Measurements from ENCODE around the gene RIIAD1.
"Not testable (repeated sequence)": the region's sequence is repeated elsewhere in the genome, so short reads cannot be mapped to it uniquely, and the experiment has no call there.

Gene RIIAD1

DNA sequence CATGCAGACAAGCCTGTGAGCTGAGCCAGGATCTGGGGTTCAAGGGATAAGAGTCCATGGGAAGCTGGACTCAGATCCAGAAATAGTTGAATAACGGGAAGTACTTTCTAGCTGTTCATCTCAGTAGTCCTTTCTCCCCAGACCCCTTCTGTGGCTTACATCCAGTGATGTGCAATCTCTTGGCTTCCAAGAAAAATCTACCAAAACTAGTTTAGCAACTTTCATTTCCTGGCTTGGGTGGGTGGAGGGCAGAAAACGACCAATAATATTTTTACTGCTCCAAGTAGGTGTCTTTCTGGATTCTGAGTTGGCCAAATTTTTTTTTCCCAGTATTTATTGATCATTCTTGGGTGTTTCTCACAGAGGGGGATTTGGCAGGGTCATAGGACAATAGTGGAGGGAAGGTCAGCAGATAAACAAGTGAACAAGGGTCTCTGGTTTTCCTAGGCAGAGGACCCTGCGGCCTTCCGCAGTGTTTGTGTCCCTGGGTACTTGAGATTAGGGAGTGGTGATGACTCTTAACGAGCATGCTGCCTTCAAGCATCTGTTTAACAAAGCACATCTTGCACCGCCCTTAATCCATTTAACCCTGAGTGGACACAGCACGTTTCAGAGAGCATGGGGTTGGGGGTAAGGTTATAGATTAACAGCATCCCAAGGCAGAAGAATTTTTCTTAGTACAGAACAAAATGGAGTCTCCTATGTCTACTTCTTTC, 47.2 kb downstream of the RIIAD1 start:
- not testable (repeated sequence) for H3K4me1 Mint-ChIP-seq (ENCODE audit: low read depth in 2 of 2); ATAC-seq (replicated peaks); H3K4me3 Mint-ChIP-seq; H3K27me3 Mint-ChIP-seq; H3K36me3 Mint-ChIP-seq (ENCODE audit: insufficient read depth); H3K9me3 Mint-ChIP-seq; H3K27ac Mint-ChIP-seq; DNase-seq

DNA sequence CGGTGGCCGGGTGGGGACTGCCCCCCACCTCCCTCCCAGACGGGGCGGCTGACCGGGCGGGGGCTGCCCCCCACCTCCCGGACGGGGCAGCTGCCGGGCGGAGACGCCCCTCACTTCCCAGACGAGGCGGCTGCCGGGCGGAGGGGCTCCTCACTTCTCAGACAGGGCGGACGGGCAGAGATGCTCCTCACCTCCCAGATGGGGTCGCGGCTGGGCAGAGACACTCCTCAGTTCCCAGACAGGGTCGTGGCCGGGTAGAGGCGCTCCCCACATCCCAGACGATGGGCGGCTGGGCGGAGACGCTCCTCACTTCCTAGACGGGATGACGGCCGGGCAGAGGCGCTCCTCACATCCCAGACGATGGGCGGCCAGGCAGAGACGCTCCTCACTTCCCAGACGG, 47.9 kb downstream of the RIIAD1 start:
- ATAC-seq (replicated peaks); H3K4me3 Mint-ChIP-seq; DNase-seq; H3K4me1 Mint-ChIP-seq (ENCODE audit: low read depth in 2 of 2); H3K9me3 Mint-ChIP-seq; H3K36me3 Mint-ChIP-seq (ENCODE audit: insufficient read depth); H3K27me3 Mint-ChIP-seq; H3K27ac Mint-ChIP-seq: not testable (repeated sequence)

DNA sequence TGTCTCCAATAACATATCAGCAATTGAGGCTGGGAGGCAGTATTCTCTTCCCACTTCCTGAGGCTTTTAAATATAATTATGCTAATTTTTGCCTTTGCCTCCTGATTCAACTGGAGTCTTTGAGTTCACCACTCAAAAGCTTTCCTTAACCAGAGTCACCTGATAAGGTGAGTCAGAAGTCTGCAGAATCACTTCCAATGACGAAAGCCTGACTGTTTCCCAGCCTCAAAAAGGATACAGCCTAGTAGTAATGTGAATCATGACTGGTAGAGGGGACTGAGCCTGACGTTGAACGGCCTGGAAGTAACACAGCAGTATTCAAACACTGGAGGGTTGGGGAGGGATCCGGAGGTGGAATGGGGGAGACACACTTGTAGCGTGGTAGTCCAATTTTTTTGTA, 52.4 kb downstream of the RIIAD1 start:
- Mint-ChIP-seq H3K4me3 (no peak overlapping the region), H3K36me3 (ENCODE audit: insufficient read depth) (peaks cover 29% of the 10 kb centered on the region), H3K27ac (no peak overlapping the region), H3K9me3 (no peaks in the 10 kb centered on the region), H3K4me1 (ENCODE audit: low read depth in 2 of 2) (no peaks in the 10 kb centered on the region), H3K27me3 (no peaks in the 10 kb centered on the region)
- ATAC-seq (replicated peaks) = no peak
- DNase-seq = no peak

DNA sequence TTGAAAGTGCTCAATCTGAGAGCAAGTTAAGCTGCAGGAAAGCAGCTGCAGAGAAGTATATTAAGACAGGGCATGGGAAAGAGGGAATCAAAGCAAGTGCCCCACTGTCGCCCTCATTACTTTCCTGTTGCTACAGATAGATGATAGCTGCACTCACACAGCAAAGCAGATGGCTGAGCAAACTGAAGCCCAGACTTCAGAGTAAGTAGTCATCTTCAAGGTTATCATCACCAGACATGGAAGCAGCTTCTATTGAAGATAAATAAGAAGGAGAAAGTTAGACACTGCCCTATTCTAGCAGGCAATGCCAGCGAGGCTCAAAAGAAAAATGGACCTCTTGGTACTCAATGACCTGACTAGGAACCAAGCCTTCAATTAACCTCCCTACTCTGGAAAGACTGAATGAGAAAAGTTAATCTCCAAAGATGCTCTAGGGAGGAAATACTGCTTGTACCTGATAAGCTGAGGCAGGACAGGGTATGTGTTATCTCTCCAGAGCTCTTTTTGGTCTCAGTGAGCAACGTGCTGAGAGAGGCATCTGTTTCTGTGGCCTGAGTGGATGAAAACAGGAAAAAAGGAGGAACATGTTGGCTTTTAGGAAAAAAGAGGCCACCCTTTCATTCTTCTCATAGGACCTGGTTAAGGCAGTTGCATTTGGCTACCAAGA, 53.1 kb downstream of the RIIAD1 start:
- Mint-ChIP-seq H3K36me3 (ENCODE audit: insufficient read depth) (peaks cover 33% of the 10 kb centered on the region), H3K4me1 (ENCODE audit: low read depth in 2 of 2) (no peaks in the 10 kb centered on the region), H3K9me3 (no peaks in the 10 kb centered on the region), H3K4me3 (no peak overlapping the region), H3K27ac (no peak overlapping the region), H3K27me3 (no peaks in the 10 kb centered on the region)
- no peak for DNase-seq
- ATAC-seq (replicated peaks) = no peak

DNA sequence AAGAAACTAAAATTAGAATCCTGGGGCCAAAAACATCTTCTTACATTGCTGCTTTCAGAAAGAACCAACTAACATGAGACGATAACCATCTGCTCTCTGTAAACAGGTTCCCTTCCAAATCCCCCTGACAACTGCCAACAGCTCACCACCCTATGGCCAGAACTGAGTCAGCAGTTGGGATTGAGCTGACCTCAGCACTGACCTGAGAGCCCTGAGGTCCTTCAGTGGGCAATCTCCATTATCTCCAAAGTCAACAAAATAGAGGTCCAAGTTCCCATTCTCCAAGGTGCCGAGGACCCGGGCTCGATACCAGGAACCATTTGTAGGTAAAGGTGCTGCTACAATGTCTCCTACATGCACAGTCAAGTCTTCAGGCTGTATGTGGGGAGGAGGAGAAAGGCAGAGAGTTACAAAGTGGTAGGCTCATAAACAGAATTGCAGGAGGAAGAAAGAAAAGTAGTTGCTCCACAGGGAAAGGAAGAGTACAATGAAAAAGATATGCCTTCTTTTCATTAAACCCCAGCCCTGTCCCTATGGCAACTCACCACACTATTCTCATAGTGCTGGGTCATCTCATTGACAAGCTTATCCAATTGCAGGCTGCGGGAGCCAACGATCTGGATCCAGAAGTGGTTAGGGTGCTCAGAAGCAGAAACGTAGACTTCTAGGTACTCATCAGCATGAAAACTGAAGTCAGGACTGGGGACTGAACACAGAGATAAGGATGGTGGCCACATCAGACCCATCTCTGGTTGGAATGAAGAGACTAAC, 54.8 kb downstream of the RIIAD1 start:
- Mint-ChIP-seq H3K36me3 (ENCODE audit: insufficient read depth) (peaks cover 33% of the 10 kb centered on the region), H3K27ac (no peak overlapping the region)

DNA sequence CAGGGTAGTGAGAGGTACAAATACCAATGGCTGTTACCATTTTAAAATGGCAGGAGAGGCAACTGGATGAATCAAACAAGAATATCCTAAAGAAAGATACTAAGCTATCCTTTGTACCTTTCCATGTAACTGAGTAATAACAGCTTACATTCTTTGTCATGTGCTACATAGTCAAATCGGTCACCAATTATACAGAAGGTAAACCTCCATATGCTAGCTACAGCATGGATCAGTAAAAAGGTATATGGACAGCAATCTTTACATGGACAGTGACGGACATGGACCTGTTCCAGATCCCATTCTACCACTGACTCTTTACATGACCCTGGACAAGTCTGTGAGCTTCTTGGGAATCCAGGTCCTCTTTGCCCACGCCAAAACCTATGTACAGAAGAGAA, 55.3 kb downstream of the RIIAD1 start:
- Mint-ChIP-seq H3K36me3 (ENCODE audit: insufficient read depth) (peaks cover 31% of the 10 kb centered on the region), H3K4me3 (no peak overlapping the region), H3K27me3 (no peaks in the 10 kb centered on the region), H3K9me3 (no peaks in the 10 kb centered on the region), H3K27ac (no peak overlapping the region), H3K4me1 (ENCODE audit: low read depth in 2 of 2) (no peaks in the 10 kb centered on the region)
- ATAC-seq (replicated peaks) (no peak), DNase-seq (no peak)

More for the DNA sequence above, 54.8 kb downstream of the RIIAD1 start:
- Mint-ChIP-seq H3K4me1 (ENCODE audit: low read depth in 2 of 2) (no peaks in the 10 kb centered on the region), H3K27me3 (no peaks in the 10 kb centered on the region), H3K9me3 (no peaks in the 10 kb centered on the region), H3K4me3 (no peak overlapping the region)
- DNase-seq (no peak), ATAC-seq (replicated peaks) (no peak)

DNA sequence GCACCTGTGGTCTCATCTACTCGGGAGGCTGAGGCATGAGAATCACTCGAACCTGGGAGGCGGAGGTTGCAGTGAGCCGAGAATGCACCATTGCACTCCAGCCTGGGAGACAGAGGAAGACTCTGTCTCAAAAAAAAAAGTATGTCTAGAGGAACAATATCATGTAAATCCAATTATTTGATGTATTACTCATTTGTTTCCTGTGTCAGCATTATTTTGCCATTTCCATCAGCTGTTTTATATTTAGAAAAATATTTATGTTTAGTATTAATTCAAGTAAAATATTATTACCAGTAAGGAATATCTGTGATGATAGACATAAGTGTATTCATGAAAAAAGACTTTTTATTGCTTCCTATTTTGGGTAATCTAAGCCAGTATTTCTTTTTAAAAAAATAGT, 56.0 kb downstream of the RIIAD1 start:
- H3K4me3 Mint-ChIP-seq = no peak overlapping the region
- H3K4me1 Mint-ChIP-seq (ENCODE audit: low read depth in 2 of 2) = no peaks in the 10 kb centered on the region
- H3K27ac Mint-ChIP-seq = no peak overlapping the region
- DNase-seq = no peak
- H3K9me3 Mint-ChIP-seq = no peaks in the 10 kb centered on the region
- H3K27me3 Mint-ChIP-seq = no peaks in the 10 kb centered on the region
- H3K36me3 Mint-ChIP-seq (ENCODE audit: insufficient read depth) = peaks cover 31% of the 10 kb centered on the region
- no peak for ATAC-seq (replicated peaks)

All from effector memory CD8-positive, alpha-beta T cell (primary cell).